OCI-LY7 (cell line): ENCODE results near the gene KIF25. TPM values are rescaled to one million over a fixed set of nuclear protein-coding genes. Genes with fewer than 3 reads are reported as not detected.

Experiments
- BruUV-seq: library from RNA; stranded (reverse); fragments of 400-500 nt; replicated peaks from 2 replicates; lab custom pipeline; 2021; lab: Mats Ljungman, UMichigan
- CTCF ChIA-PET: fragments of 300-600 bp; sonication (Branson Sonifier 250); formaldehyde crosslinking; loops from one replicate; lab custom pipeline; 2022; ENCODE audit warnings: antibody characterized with exemption; ENCODE audit not compliant: unreplicated experiment; lab: Charles Lee
- POLR2A ChIA-PET: fragments of 300-600 bp; sonication (Branson Sonifier 250); formaldehyde crosslinking; loops from one replicate; lab custom pipeline; 2022; ENCODE audit warnings: antibody characterized with exemption; lab: Charles Lee
- DNase-seq: peaks from one replicate; pipeline ENCODE4 v3.0.0-alpha.2; 2015; ENCODE audit warnings: low spot score
- H2AFZ ChIP-seq: fragments of 200-600 bp; sonication (generic), shearing (Covaris generic); 2 replicates; pipeline ENCODE4 v1.6.1; 2014; ENCODE audit warnings: mild to moderate bottlenecking, antibody characterized with exemption, low read length, moderate library complexity
- H3K27ac ChIP-seq: fragments of 200-600 bp; sonication (generic); 2 replicates; pipeline ENCODE4 v1.5.1; 2014; ENCODE audit warnings: mixed run types, low read depth, mild to moderate bottlenecking, moderate library complexity, low read length, inconsistent platforms; ENCODE audit not compliant: poor library complexity, severe bottlenecking
- H3K36me3 ChIP-seq: fragments of 200-600 bp; sonication (generic); 2 replicates; pipeline ENCODE4 v1.6.1; 2014; ENCODE audit warnings: mild to moderate bottlenecking, antibody characterized with exemption, low read length, moderate library complexity, mixed read lengths; ENCODE audit not compliant: insufficient read depth
- H3K4me1 ChIP-seq: fragments of 200-600 bp; sonication (generic); 2 replicates; pipeline ENCODE4 v1.5.1; 2014; ENCODE audit warnings: mild to moderate bottlenecking, low read length; ENCODE audit not compliant: insufficient read depth, poor library complexity, severe bottlenecking
- H3K4me2 ChIP-seq: fragments of 200-600 bp; sonication (generic); 2 replicates; pipeline ENCODE4 v1.6.1; 2014; ENCODE audit warnings: mild to moderate bottlenecking, low read length
- H3K4me3 ChIP-seq: fragments of 200-600 bp; sonication (generic); 2 replicates; pipeline ENCODE4 v1.5.1; 2014; ENCODE audit warnings: mild to moderate bottlenecking, low read depth, low read length; ENCODE audit not compliant: poor library complexity, severe bottlenecking
- H3K79me2 ChIP-seq: fragments of 200-600 bp; sonication (generic); 2 replicates; pipeline ENCODE4 v1.6.1; 2016; ENCODE audit warnings: low read depth, mild to moderate bottlenecking, low read length, moderate library complexity, mixed read lengths; ENCODE audit not compliant: insufficient read depth
- H3K9me2 ChIP-seq: fragments of 200-600 bp; sonication (generic); 2 replicates; pipeline ENCODE4 v1.6.1; 2016; ENCODE audit warnings: mild to moderate bottlenecking, low read length, mixed read lengths; ENCODE audit not compliant: insufficient read depth
- H3K9me3 ChIP-seq: fragments of 200-600 bp; sonication (generic); 2 replicates; pipeline ENCODE4 v1.6.1; 2014; ENCODE audit warnings: mild to moderate bottlenecking, mixed run types, low read length, mixed read lengths
- H4K20me1 ChIP-seq: fragments of 200-600 bp; sonication (generic); 2 replicates; pipeline ENCODE4 v1.6.1; 2014; ENCODE audit warnings: mild to moderate bottlenecking, antibody characterized with exemption, low read length, moderate library complexity, mixed read lengths; ENCODE audit not compliant: insufficient read depth
- CTCF ChIP-seq: fragments of 200-600 bp; sonication (generic); conservative IDR thresholded peaks from 2 replicates; pipeline ENCODE4 v1.5.1; 2014; ENCODE audit warnings: mild to moderate bottlenecking, antibody characterized with exemption, low read length, moderate library complexity, mixed read lengths
- EZH2phosphoT487 ChIP-seq: fragments of 200-600 bp; sonication (generic); IDR thresholded peaks from 2 replicates; pipeline ENCODE4 v1.6.1; 2018; ENCODE audit warnings: low read depth, borderline replicate concordance, mild to moderate bottlenecking, mixed run types, antibody characterized with exemption, low read length, moderate library complexity, mixed read lengths
- intact Hi-C: fragments of 100-400 bp; cut with micrococcal nuclease; formaldehyde crosslinking; loops from one replicate; pipeline ENCODE4 v1.10.0; 2022; ENCODE audit not compliant: unreplicated experiment
- total RNA-seq, 2 experiments: library from RNA; depleted of rRNA in 1 of 2; stranded (reverse); fragments of >200 nt in 1 of 2; shearing (Covaris generic) in 1 of 2; gene quantifications; 2 replicates each; pipeline ENCODE4 v1.2.3, GENCODE V29; 2014 to 2022

Gene KIF25
- total RNA-seq, 2 experiments from 2014 or later = not detected

GRCh38 chr6:168088161-168089053 lies 90.9 kb downstream of the KIF25 start:
- no TSS peak for BruUV-seq
- Histone ChIP-seq H3K9me3 (no peaks in the 10 kb centered on the region), H3K4me2 (no peak overlapping the region), H4K20me1 (no peaks in the 10 kb centered on the region), H3K9me2 (no peaks in the 10 kb centered on the region), H3K36me3 (no peaks in the 10 kb centered on the region), H3K4me1 (no peaks in the 10 kb centered on the region), H3K4me3 (no peak overlapping the region), H3K27ac (no peak overlapping the region), H3K79me2 (no peaks in the 10 kb centered on the region), H2AFZ (no peak overlapping the region)
- TF ChIP-seq CTCF (no peak), EZH2phosphoT487 (no peak)
- ChIA-PET POLR2A (no interaction called here), CTCF (no interaction called here)
- no peak for DNase-seq
- intact Hi-C loops = no loop called here

GRCh38 chr6:168089186-168090063 lies 92.0 kb downstream of the KIF25 start:
- ChIA-PET POLR2A (interaction anchor here (0.6 kb wide), 1 partner anchor 109 kb away, joined by 6 read pairs; no protein-coding TSS in a partner anchor), CTCF (no interaction called here)
- no peaks in the 10 kb centered on the region for H3K4me1 ChIP-seq
- no peak overlapping the region for H2AFZ ChIP-seq
- TF ChIP-seq EZH2phosphoT487 = no peak
- no peak for TF ChIP-seq CTCF
- DNase-seq = no peak
- H3K9me2 ChIP-seq = no peaks in the 10 kb centered on the region
- no peak overlapping the region for H3K4me2 ChIP-seq
- H4K20me1 ChIP-seq = no peaks in the 10 kb centered on the region
- intact Hi-C loops = no loop called here
- no peaks in the 10 kb centered on the region for H3K36me3 ChIP-seq
- no peak overlapping the region for H3K27ac ChIP-seq
- H3K4me3 ChIP-seq = no peak overlapping the region
- no TSS peak for BruUV-seq
- no peaks in the 10 kb centered on the region for H3K9me3 ChIP-seq
- H3K79me2 ChIP-seq = no peaks in the 10 kb centered on the region
